Mesendoderm (in vitro differentiated cells): Measurements from ENCODE around the gene TRABD2B.

ENCODE experiments used
- DNase-seq: peaks from one replicate; pipeline ENCODE4 v3.0.0; 2013
- H2AK5ac ChIP-seq: 2 replicates; pipeline ENCODE4 v1.6.1; 2013; ENCODE audit warnings: low read length, inconsistent platforms
- H2BK120ac ChIP-seq: 2 replicates; pipeline ENCODE4 v1.6.1; 2013; ENCODE audit warnings: low read depth, mild to moderate bottlenecking, low read length, moderate library complexity, mixed read lengths
- H2BK15ac ChIP-seq: replicated peaks from 2 replicates; pipeline ENCODE4 v1.6.1; 2013; ENCODE audit warnings: low read depth, mild to moderate bottlenecking, moderate library complexity
- H2BK5ac ChIP-seq: 2 replicates; pipeline ENCODE4 v1.6.1; 2013; ENCODE audit warnings: low read length, inconsistent platforms
- H3K18ac ChIP-seq: 2 replicates; pipeline ENCODE4 v1.6.1; 2013; ENCODE audit warnings: mild to moderate bottlenecking, low read length, mixed read lengths
- H3K23ac ChIP-seq: one replicate; pipeline ENCODE4 v1.6.1; 2013; ENCODE audit warnings: low read length
- H3K27ac ChIP-seq: 2 replicates; pipeline ENCODE4 v1.5.1; 2013; ENCODE audit warnings: low read depth, mild to moderate bottlenecking, inconsistent platforms, low read length, moderate library complexity
- H3K27me3 ChIP-seq: 2 replicates; pipeline ENCODE4 v1.6.1; 2013; ENCODE audit warnings: low read length, control low read depth, mild to moderate bottlenecking, inconsistent platforms; ENCODE audit not compliant: insufficient read depth, poor library complexity
- H3K36me3 ChIP-seq: 2 replicates; pipeline ENCODE4 v1.6.1; 2013; ENCODE audit warnings: low read length, inconsistent platforms; ENCODE audit not compliant: control insufficient read depth, insufficient read depth
- H3K4ac ChIP-seq: one replicate; pipeline ENCODE4 v1.6.1; 2013; ENCODE audit warnings: low read depth, mild to moderate bottlenecking, low read length, moderate library complexity
- H3K4me1 ChIP-seq: 2 replicates; pipeline ENCODE4 v1.6.1; 2013; ENCODE audit warnings: low read depth, low read length, inconsistent platforms; ENCODE audit not compliant: control insufficient read depth
- H3K4me2 ChIP-seq: 2 replicates; pipeline ENCODE4 v1.6.1; 2013; ENCODE audit warnings: low read length
- H3K4me3 ChIP-seq: 2 replicates; pipeline ENCODE4 v1.5.1; 2013; ENCODE audit warnings: mild to moderate bottlenecking, low read length
- H3K56ac ChIP-seq: one replicate; pipeline ENCODE4 v1.6.1; 2013; ENCODE audit warnings: low read length
- H3K79me1 ChIP-seq: 2 replicates; pipeline ENCODE4 v1.6.1; 2013; ENCODE audit warnings: low read length, inconsistent platforms
- H3K79me2 ChIP-seq: 2 replicates; pipeline ENCODE4 v1.6.1; 2013; ENCODE audit warnings: mild to moderate bottlenecking, low read length; ENCODE audit not compliant: control insufficient read depth, insufficient read depth
- H3K9ac ChIP-seq: 2 replicates; pipeline ENCODE4 v1.6.1; 2013; ENCODE audit warnings: low read length, inconsistent platforms
- H4K5ac ChIP-seq: one replicate; pipeline ENCODE4 v1.6.1; 2013; ENCODE audit warnings: low read length
- H4K8ac ChIP-seq: one replicate; pipeline ENCODE4 v1.6.1; 2013; ENCODE audit warnings: low read depth, mild to moderate bottlenecking, control low read depth, low read length, moderate library complexity
- WGBS: extraction: QIAGEN DNeasy Blood & Tissue Kit; methylation state at CpG from one replicate; pipeline ENCODE4 v1.1.7; 2013; ENCODE audit warnings: low lambda C conversion rate, missing lambda C conversion rate; ENCODE audit not compliant: insufficient coverage; ENCODE audit errors: extremely low coverage; 5-methylcytosine and 5-hydroxymethylcytosine counted together

The TRABD2B gene

GRCh38 chr1:48026275-48026674, 29.1 kb upstream of the TRABD2B start:
- Histone ChIP-seq H2BK5ac (no peak overlapping the region), H2AK5ac (no peak overlapping the region), H3K4ac (no peak overlapping the region), H3K27ac (no peak overlapping the region), H4K8ac (no peak overlapping the region), H3K4me1 (peaks cover 28% of the 10 kb centered on the region), H3K79me2 (no peaks in the 10 kb centered on the region), H3K56ac (peak overlapping the region; percentile 5), H3K79me1 (no peaks in the 10 kb centered on the region), H3K9ac (no peak overlapping the region), H3K18ac (peak overlapping the region; percentile 75), H3K27me3 (no peaks in the 10 kb centered on the region), H2BK120ac (peak overlapping the region; percentile 51), H3K4me3 (no peak overlapping the region), H3K36me3 (no peaks in the 10 kb centered on the region), H4K5ac (no peak overlapping the region), H3K23ac (no peak overlapping the region), H3K4me2 (no peak overlapping the region), H2BK15ac (no peak overlapping the region)
- DNase-seq = peak; percentile 28
- no CpG with 5 or more reads among the region's 2 CpGs for WGBS

DNA sequence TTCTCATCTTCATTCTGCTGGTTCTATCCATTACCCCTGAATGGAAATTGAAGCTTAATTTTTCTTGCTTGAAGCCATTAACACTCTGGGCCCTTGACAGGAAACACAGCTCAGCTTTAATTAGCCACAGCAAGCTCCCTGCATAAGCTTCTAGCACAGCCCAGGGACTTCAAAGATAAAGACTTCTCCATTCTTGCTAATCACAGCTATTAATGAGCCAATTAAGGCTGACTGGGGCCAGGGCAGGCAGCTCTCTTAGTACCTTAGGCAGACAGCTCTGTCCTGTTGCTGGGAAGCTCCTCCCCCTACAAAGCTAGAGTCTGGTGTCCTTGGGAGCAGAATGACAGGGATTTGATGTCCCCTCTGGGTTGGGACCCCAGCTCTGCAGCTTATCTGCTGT, 27.9 kb upstream of the TRABD2B start:
- Histone ChIP-seq H3K4me2 (no peak overlapping the region), H3K36me3 (no peaks in the 10 kb centered on the region), H2BK120ac (no peak overlapping the region), H3K18ac (peak overlapping the region; percentile 75), H3K9ac (no peak overlapping the region), H3K27me3 (no peaks in the 10 kb centered on the region), H3K27ac (peak overlapping the region; percentile 87), H2AK5ac (no peak overlapping the region), H3K79me1 (no peaks in the 10 kb centered on the region), H3K23ac (no peak overlapping the region), H3K4me1 (peaks cover 28% of the 10 kb centered on the region), H4K5ac (no peak overlapping the region), H3K4ac (no peak overlapping the region), H3K79me2 (no peaks in the 10 kb centered on the region), H3K4me3 (no peak overlapping the region), H2BK15ac (no peak overlapping the region), H4K8ac (no peak overlapping the region), H3K56ac (no peak overlapping the region), H2BK5ac (peak overlapping the region; percentile 17)
- DNase-seq = peak; percentile 97

- H3K18ac ChIP-seq = peak overlapping the region; percentile 43
- no peak overlapping the region for H3K23ac ChIP-seq
- no peaks in the 10 kb centered on the region for H3K36me3 ChIP-seq
- H3K4me3 ChIP-seq = no peak overlapping the region
- no peak overlapping the region for H2BK5ac ChIP-seq
- H3K79me1 ChIP-seq = no peaks in the 10 kb centered on the region
- H3K79me2 ChIP-seq = no peaks in the 10 kb centered on the region
- no peak for DNase-seq
- no peak overlapping the region for H4K8ac ChIP-seq
- H3K9ac ChIP-seq = no peak overlapping the region
- H3K27me3 ChIP-seq = no peaks in the 10 kb centered on the region
- H3K4me2 ChIP-seq = no peak overlapping the region
- no peak overlapping the region for H2BK15ac ChIP-seq
- no CpG with 5 or more reads among the region's 6 CpGs for WGBS
- no peak overlapping the region for H3K27ac ChIP-seq
- peaks cover 28% of the 10 kb centered on the region for H3K4me1 ChIP-seq
- H3K56ac ChIP-seq = no peak overlapping the region
- H2AK5ac ChIP-seq = peak overlapping the region; percentile 70
- peak overlapping the region; percentile 54 for H2BK120ac ChIP-seq
- no peak overlapping the region for H3K4ac ChIP-seq
- H4K5ac ChIP-seq = no peak overlapping the region
Measured at GRCh38 chr1:48023488-48023887, 26.3 kb upstream of the TRABD2B start.

DNA sequence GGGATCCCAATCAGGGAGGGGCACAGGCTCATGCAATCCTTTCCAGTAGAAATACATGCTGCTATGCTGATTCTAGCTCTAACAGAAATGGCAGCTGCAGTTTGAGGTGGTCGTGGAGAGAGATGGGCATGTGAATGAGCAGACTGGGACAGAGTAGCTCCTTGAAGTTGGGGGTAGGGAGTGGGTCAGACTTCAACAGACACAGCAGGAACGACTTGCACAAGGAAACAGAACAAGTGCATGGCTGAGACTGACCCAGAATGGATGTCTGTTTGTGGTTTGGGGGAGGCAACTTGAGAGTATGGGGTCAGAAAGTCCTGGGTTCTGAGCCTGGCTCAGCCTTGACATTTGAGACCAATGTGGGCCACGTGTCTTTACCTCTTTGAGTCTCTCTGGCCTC, 25.1 kb upstream of the TRABD2B start:
- WGBS = no CpG with 5 or more reads among the region's 3 CpGs
- Histone ChIP-seq H3K23ac (no peak overlapping the region), H4K5ac (peak overlapping the region; percentile 47), H3K4me2 (no peak overlapping the region), H3K27ac (no peak overlapping the region), H3K27me3 (no peaks in the 10 kb centered on the region), H2BK120ac (no peak overlapping the region), H4K8ac (no peak overlapping the region), H3K4me3 (no peak overlapping the region), H3K18ac (no peak overlapping the region), H3K4ac (no peak overlapping the region), H2BK15ac (no peak overlapping the region), H3K4me1 (peaks cover 26% of the 10 kb centered on the region), H2AK5ac (peak overlapping the region; percentile 68), H3K79me1 (no peaks in the 10 kb centered on the region), H2BK5ac (no peak overlapping the region), H3K36me3 (no peaks in the 10 kb centered on the region), H3K9ac (no peak overlapping the region), H3K79me2 (no peaks in the 10 kb centered on the region), H3K56ac (peak overlapping the region; percentile 30)
- DNase-seq = no peak

DNA sequence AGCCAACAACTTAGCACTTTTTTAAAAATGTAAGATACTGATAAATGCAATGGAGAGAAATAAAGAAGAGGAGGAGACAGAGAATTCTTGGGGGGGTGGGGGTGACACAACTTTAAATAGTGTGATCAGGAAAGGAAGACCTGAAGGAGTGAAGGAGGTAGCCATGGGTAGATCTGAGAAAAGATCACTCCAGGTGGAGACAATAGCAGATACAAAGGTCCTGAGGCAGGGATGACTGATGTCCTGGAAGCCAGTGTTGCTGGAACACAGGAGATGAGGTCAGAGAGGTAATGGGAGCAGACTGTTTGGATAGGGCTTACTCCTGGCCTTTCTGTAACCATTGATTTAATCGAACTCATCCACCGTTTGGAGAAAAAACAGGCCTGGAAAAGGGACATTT, 24.6 kb upstream of the TRABD2B start:
- H3K27me3 ChIP-seq = no peaks in the 10 kb centered on the region
- H2BK5ac ChIP-seq = no peak overlapping the region
- H3K4me2 ChIP-seq = no peak overlapping the region
- H3K56ac ChIP-seq = no peak overlapping the region
- no peaks in the 10 kb centered on the region for H3K79me2 ChIP-seq
- H3K4ac ChIP-seq = no peak overlapping the region
- peaks cover 26% of the 10 kb centered on the region for H3K4me1 ChIP-seq
- H3K23ac ChIP-seq = no peak overlapping the region
- no peak overlapping the region for H2AK5ac ChIP-seq
- H2BK120ac ChIP-seq = no peak overlapping the region
- H4K8ac ChIP-seq = no peak overlapping the region
- H3K79me1 ChIP-seq = no peaks in the 10 kb centered on the region
- H3K27ac ChIP-seq = no peak overlapping the region
- H4K5ac ChIP-seq = no peak overlapping the region
- H3K36me3 ChIP-seq = no peaks in the 10 kb centered on the region
- DNase-seq = no peak
- H3K9ac ChIP-seq = no peak overlapping the region
- no peak overlapping the region for H2BK15ac ChIP-seq
- H3K4me3 ChIP-seq = no peak overlapping the region
- no peak overlapping the region for H3K18ac ChIP-seq
- no CpG with 5 or more reads among the region's 2 CpGs for WGBS

DNA sequence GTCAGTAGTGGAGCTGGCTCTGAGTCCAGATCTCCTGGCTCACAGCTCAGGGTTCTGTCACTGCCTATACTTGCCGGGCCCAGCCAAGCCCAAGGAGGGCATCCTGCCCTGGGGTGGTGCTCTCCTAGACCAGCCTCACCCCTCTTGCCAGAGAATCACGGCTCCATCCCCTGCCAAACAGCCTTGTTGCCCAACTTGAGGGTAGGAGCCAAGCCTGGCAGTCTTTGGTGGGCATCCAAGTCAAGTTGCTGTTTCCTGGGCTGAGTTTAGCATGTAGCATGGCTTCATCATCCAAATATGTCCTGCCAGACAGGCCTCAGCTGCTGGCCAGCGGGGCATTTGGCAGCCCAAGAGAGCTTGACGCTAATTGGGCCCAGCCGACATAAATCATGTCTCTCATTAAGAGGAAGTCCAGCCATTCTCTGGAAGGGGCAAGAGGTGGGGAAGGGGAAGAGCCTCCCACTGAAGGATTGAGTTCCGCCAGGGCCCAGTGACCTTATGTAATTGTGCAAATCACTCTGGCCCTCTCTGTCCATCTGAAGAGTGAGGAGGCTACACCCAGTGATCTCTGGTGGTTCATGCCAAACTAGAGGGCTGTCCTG, 22.6 kb upstream of the TRABD2B start:
- H2AK5ac ChIP-seq = no peak overlapping the region
- no peak overlapping the region for H4K5ac ChIP-seq
- H3K18ac ChIP-seq = no peak overlapping the region
- no peak overlapping the region for H3K27ac ChIP-seq
- H3K4ac ChIP-seq = no peak overlapping the region
- no peak overlapping the region for H2BK120ac ChIP-seq
- no peaks in the 10 kb centered on the region for H3K79me2 ChIP-seq
- H3K4me2 ChIP-seq = no peak overlapping the region
- no peak overlapping the region for H3K4me3 ChIP-seq
- H2BK5ac ChIP-seq = no peak overlapping the region
- H3K79me1 ChIP-seq = no peaks in the 10 kb centered on the region
- no CpG with 5 or more reads among the region's 6 CpGs for WGBS
- H3K36me3 ChIP-seq = no peaks in the 10 kb centered on the region
- H3K23ac ChIP-seq = no peak overlapping the region
- DNase-seq = no peak
- H2BK15ac ChIP-seq = no peak overlapping the region
- H3K27me3 ChIP-seq = no peaks in the 10 kb centered on the region
- no peak overlapping the region for H3K9ac ChIP-seq
- H4K8ac ChIP-seq = no peak overlapping the region
- no peak overlapping the region for H3K56ac ChIP-seq
- peaks cover 15% of the 10 kb centered on the region for H3K4me1 ChIP-seq
